NK-92 (cell line): ENCODE measurements around the gene C10orf67.
"Not testable (repeated sequence)": the region's sequence is repeated elsewhere in the genome, so short reads cannot be mapped to it uniquely, and the experiment has no call there.

Source experiments
- DNase-seq: peaks from one replicate; lab custom pipeline; 2025; ENCODE audit not compliant: unreplicated experiment; lab: John Stamatoyannopoulos, UW

Gene C10orf67

GRCh38 chr10:23326544-23327307 lies 17.9 kb downstream of the C10orf67 start:
- no peak for DNase-seq

- DNase-seq = no peak
These were observed 19.5 kb downstream of the C10orf67 start for GRCh38 chr10:23325132-23325531.

- no peak for DNase-seq
These were observed 20.2 kb downstream of the C10orf67 start for GRCh38 chr10:23324351-23324750.

DNA sequence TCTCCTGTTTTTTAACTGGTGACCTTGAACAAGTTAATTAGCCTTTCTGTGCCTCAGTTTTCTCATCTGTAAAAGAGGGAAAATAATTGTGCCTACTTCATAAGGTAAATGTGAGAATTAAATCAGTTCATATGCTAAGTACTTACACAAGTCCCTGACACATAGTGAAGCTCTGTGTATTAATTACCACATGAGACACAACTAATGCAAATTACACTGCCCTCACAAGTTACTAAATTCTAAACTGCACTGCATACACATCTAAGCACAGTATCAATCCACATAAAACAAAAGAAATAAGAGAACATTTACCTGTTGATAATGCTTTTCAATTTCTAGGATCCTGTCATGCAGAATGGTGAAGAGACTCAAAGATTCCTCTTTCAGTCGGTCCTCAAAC lies 22.5 kb downstream of the C10orf67 start:
- DNase-seq = no peak

GRCh38 chr10:23319835-23320234 lies 24.8 kb downstream of the C10orf67 start:
- no peak for DNase-seq

GRCh38 chr10:23318359-23318758 lies 26.2 kb downstream of the C10orf67 start:
- DNase-seq = no peak

DNA sequence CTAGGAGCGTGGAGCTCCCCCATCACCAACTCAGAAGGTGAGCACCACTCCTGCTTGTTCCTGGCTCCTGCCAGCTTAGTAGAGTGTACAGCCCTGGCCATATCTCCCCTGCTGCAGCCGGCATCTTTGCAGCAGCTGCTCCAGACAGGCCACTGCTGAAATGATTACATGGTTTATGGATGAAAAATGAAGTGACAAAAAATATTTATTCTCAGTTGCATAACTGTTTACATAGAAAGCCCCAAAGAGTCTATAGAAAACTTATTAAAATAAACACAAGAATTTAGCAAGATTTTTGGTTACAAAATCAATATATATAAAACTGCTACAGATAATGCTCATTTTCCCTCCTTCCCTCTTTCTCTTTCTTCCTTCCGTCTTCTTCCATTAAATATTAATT lies 27.2 kb downstream of the C10orf67 start:
- DNase-seq = no peak

DNA sequence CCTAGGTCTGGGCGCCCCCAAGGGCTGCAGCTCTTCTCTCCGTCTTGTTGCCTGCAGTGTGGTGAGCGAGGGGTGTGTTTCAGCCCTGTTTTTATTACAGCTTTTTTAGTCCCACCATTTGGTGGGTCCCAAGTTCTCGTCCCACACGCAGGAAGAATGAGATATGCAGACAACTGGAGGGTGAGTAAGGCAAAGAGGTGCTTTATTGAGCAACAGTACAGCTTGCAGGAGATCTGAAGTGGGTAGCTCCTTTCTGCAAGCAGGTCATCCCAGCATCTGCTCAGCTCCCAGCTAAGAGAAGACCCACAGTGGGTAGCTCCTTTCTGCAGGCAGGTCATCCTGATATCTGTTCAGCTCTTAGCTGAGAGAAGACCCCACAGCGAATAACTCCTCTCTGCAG lies 28.2 kb downstream of the C10orf67 start:
- DNase-seq = no peak

GRCh38 chr10:23315966-23316365 lies 28.6 kb downstream of the C10orf67 start:
- DNase-seq = no peak

DNA sequence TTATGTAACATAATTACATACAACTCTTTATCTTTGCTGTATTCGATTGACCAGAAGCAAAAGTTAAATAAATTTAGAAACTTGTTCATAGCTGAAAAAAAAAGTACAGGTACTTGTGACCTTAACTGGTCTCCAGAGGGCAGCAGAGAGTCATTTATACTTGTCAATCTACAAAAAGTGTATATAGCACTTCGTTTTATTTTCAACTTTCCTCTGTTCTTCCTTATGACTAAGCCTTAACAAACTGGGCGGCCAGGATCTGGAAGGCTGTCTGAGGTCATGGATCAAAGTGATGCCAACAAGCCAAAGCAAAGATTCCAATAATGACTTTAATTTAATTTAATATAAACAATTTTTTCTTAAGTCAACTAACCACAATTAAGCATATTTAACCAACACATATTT lies 29.8 kb downstream of the C10orf67 start:
- DNase-seq = no peak

- no peak for DNase-seq
These were observed 33.6 kb downstream of the C10orf67 start for GRCh38 chr10:23311034-23311433.

DNA sequence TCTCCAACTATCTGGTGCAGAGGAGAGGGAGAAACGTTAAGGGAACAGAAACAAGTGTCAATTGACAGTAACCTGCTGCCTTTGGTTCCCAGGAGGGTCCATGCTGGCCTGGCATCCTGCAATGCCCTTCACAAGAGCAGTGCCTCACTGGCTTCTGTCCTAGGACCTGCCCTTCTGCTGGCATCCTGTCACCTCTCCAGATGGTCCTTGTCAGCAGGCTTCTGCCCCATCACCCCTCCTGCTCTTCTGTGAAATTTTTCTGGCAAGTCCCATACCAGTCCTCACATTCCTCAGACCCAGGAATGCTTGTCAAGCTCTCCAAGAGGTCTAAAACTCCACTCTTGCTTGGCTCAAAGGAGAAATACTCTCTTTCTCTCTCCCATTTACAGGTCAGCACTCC lies 34.2 kb downstream of the C10orf67 start:
- no peak for DNase-seq

- DNase-seq = not testable (repeated sequence)
These were observed 44.6 kb downstream of the C10orf67 start for GRCh38 chr10:23299961-23300360.

- DNase-seq = no peak
These were observed 49.9 kb downstream of the C10orf67 start for GRCh38 chr10:23294638-23295247.

DNA sequence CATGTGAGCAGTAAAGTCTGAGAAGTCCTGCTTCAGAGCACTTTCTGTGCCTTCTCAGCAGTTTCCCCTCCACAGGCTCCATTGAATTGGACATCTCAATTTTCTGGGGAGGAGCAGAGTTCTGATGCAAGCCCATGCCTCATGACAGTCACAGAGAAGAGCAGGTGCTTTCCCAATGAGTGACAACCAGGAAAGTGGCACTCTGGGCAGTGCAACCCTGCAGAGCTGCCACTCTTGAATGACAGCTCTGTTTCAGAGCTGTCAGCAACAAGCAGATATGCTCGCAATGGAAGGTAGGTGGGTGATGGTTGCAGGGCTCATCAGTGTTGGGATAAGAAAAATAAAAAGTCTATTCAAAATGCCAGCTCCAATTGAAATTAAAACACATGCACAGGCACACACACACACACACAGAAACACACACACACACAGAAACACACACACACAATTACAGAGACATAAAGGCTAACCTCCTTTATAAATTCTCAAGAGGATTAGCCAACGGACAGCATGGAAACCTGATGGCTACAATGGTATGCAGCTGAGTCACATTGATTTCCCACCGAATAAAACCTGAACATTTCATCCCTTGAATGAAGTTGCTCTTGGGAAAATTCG lies 50.5 kb downstream of the C10orf67 start:
- no peak for DNase-seq

GRCh38 chr10:23293145-23293724 lies 51.4 kb downstream of the C10orf67 start:
- DNase-seq = no peak

DNA sequence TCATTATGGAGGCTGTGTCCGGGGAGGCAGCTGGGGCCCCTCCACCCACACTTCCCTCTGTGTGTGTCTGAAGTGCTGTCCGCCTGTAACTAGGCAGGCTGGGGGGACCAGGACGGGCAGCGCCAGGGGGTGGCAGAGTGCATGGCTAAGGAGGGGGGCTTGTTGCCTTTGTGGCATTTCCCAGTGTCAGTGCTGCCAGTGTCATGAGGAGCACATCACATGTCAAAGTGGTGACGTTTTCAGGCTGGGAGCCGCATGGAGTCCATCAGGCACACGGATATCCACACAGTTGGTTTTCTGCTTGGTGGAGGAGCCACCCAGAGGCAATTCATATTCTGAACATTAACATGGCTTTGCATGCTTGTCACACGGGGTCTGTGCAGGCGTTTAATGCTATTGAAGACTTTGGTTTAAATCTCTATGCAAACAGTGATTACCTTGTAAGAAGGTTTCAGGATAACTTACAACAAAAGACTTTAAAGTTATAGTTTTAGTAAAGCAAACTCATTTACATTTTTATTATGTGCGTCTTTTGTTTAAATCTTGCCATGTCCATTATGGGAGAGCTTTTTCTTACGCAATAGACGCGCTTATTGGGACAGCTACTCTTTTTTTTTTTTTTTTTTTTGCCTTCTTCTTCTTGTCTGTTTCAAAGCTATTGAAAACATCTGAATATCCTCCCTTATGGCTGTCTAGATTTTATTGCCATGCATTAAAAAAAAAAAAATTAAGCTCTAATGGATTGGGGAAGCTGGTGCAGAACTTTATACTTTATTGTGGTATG lies 52.9 kb downstream of the C10orf67 start:
- no peak for DNase-seq

- no peak for DNase-seq
These were observed 59.8 kb downstream of the C10orf67 start for GRCh38 chr10:23284674-23285335.

DNA sequence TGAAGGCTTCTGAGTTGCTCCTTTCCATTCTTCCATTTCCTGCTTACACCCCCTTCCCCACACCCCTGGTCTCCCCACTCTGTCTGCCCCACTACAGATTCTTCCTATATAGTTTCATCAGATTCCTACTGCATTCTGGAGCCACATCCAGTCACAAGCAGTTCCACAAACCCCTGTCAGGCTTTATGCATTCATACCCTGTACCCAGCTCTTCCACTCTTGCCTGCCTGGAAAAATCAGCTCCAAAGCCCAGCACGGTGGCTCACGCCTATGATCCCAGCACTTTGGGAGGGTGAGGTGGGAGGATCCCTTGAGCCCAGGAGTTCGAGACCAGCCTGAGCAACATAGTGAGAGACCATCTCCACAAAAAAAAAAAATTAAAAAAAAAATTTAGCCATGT lies 60.4 kb downstream of the C10orf67 start:
- DNase-seq = no peak

GRCh38 chr10:23283680-23284079 lies 60.9 kb downstream of the C10orf67 start:
- DNase-seq = no peak

GRCh38 chr10:23281044-23281433 lies 63.6 kb downstream of the C10orf67 start:
- DNase-seq = no peak
